Osteocyte (in vitro differentiated cells): Measurements from ENCODE around the gene CARMIL1. TPM values are rescaled to one million over a fixed set of nuclear protein-coding genes. Genes with fewer than 3 reads are reported as not detected.

Experiments
- DNase-seq: peaks from one replicate; pipeline ENCODE4 v3.0.0; 2021; ENCODE audit warnings: mixed read lengths; ENCODE audit not compliant: unreplicated experiment; ENCODE audit errors: extremely low spot score
- H3K27ac Mint-ChIP-seq: one replicate; pipeline ENCODE4 v1.8.0; 2021; ENCODE audit warnings: mild to moderate bottlenecking, mixed read lengths; ENCODE audit not compliant: unreplicated experiment
- H3K27me3 Mint-ChIP-seq: one replicate; pipeline ENCODE4 v1.8.0; 2021; ENCODE audit warnings: mixed read lengths; ENCODE audit not compliant: unreplicated experiment
- H3K36me3 Mint-ChIP-seq: one replicate; pipeline ENCODE4 v1.8.0; 2021; ENCODE audit warnings: mixed read lengths; ENCODE audit not compliant: unreplicated experiment
- H3K4me1 Mint-ChIP-seq: one replicate; pipeline ENCODE4 v1.8.0; 2021; ENCODE audit warnings: mixed read lengths; ENCODE audit not compliant: unreplicated experiment
- H3K4me3 Mint-ChIP-seq: one replicate; pipeline ENCODE4 v1.8.0; 2021; ENCODE audit warnings: mild to moderate bottlenecking, moderate library complexity, mixed read lengths; ENCODE audit not compliant: unreplicated experiment
- H3K9me3 Mint-ChIP-seq: one replicate; pipeline ENCODE4 v1.8.0; 2021; ENCODE audit warnings: mixed read lengths; ENCODE audit not compliant: unreplicated experiment
- CTCF ChIP-seq: fragments of 200-600 bp; sonication (generic); IDR thresholded peaks from 2 replicates; pipeline ENCODE4 v1.5.0; 2021; ENCODE audit warnings: antibody characterized with exemption, mild to moderate bottlenecking, moderate library complexity
- total RNA-seq: library from RNA; stranded (reverse); gene quantifications from 2 replicates; pipeline ENCODE4 v1.2.1, GENCODE V29; 2021

Gene CARMIL1
- total RNA-seq, 1 donor from 2014 or later = 14.9 TPM

- Mint-ChIP-seq H3K36me3 (peaks cover 13% of the 10 kb centered on the region), H3K4me3 (no peak overlapping the region), H3K9me3 (no peaks in the 10 kb centered on the region), H3K27ac (no peak overlapping the region), H3K4me1 (no peaks in the 10 kb centered on the region), H3K27me3 (no peaks in the 10 kb centered on the region)
- no peak for TF ChIP-seq CTCF
- DNase-seq = no peak
Observed at GRCh38 chr6:25578538-25578937, 299.4 kb downstream of the CARMIL1 start.

GRCh38 chr6:25579391-25579883 is 300.3 kb downstream of the CARMIL1 start:
- H3K4me3 Mint-ChIP-seq = no peak overlapping the region
- no peak for DNase-seq
- H3K36me3 Mint-ChIP-seq = peaks cover 15% of the 10 kb centered on the region
- TF ChIP-seq CTCF = no peak
- no peak overlapping the region for H3K27ac Mint-ChIP-seq
- H3K4me1 Mint-ChIP-seq = no peaks in the 10 kb centered on the region
- no peaks in the 10 kb centered on the region for H3K27me3 Mint-ChIP-seq
- no peaks in the 10 kb centered on the region for H3K9me3 Mint-ChIP-seq

GRCh38 chr6:25579902-25580495 is 300.8 kb downstream of the CARMIL1 start:
- Mint-ChIP-seq H3K4me1 (no peaks in the 10 kb centered on the region), H3K27ac (no peak overlapping the region), H3K27me3 (no peaks in the 10 kb centered on the region), H3K36me3 (peaks cover 15% of the 10 kb centered on the region), H3K4me3 (no peak overlapping the region), H3K9me3 (no peaks in the 10 kb centered on the region)
- no peak for DNase-seq
- no peak for TF ChIP-seq CTCF

GRCh38 chr6:25582101-25582500 is 302.9 kb downstream of the CARMIL1 start:
- no peaks in the 10 kb centered on the region for H3K9me3 Mint-ChIP-seq
- H3K27ac Mint-ChIP-seq = no peak overlapping the region
- DNase-seq = no peak
- H3K36me3 Mint-ChIP-seq = peaks cover 11% of the 10 kb centered on the region
- TF ChIP-seq CTCF = no peak
- no peaks in the 10 kb centered on the region for H3K27me3 Mint-ChIP-seq
- no peaks in the 10 kb centered on the region for H3K4me1 Mint-ChIP-seq
- H3K4me3 Mint-ChIP-seq = no peak overlapping the region

GRCh38 chr6:25583099-25583498 is 303.9 kb downstream of the CARMIL1 start:
- no peaks in the 10 kb centered on the region for H3K9me3 Mint-ChIP-seq
- no peaks in the 10 kb centered on the region for H3K4me1 Mint-ChIP-seq
- no peak overlapping the region for H3K4me3 Mint-ChIP-seq
- H3K27me3 Mint-ChIP-seq = no peaks in the 10 kb centered on the region
- peaks cover 8% of the 10 kb centered on the region for H3K36me3 Mint-ChIP-seq
- no peak overlapping the region for H3K27ac Mint-ChIP-seq
- no peak for TF ChIP-seq CTCF
- no peak for DNase-seq
